OCI-LY1 (cell line): ENCODE measurements around the gene ITGAV.

Experiments
- EZH2 ChIP-seq: fragments of 200-600 bp; sonication (generic), shearing (Covaris generic); IDR thresholded peaks from 2 replicates; pipeline ENCODE4 v1.8.0; 2017; ENCODE audit warnings: borderline replicate concordance, mixed run types, mild to moderate bottlenecking, antibody characterized with exemption, low read length, moderate library complexity, mixed read lengths
- TF ChIP-seq, protein P1 (sequence below): fragments of 200-600 bp; sonication (generic), shearing (Covaris generic); IDR thresholded peaks from 2 replicates; pipeline ENCODE4 v1.5.1; 2017; ENCODE audit warnings: mild to moderate bottlenecking, antibody characterized with exemption, low read length, moderate library complexity, mixed read lengths

DNA sequence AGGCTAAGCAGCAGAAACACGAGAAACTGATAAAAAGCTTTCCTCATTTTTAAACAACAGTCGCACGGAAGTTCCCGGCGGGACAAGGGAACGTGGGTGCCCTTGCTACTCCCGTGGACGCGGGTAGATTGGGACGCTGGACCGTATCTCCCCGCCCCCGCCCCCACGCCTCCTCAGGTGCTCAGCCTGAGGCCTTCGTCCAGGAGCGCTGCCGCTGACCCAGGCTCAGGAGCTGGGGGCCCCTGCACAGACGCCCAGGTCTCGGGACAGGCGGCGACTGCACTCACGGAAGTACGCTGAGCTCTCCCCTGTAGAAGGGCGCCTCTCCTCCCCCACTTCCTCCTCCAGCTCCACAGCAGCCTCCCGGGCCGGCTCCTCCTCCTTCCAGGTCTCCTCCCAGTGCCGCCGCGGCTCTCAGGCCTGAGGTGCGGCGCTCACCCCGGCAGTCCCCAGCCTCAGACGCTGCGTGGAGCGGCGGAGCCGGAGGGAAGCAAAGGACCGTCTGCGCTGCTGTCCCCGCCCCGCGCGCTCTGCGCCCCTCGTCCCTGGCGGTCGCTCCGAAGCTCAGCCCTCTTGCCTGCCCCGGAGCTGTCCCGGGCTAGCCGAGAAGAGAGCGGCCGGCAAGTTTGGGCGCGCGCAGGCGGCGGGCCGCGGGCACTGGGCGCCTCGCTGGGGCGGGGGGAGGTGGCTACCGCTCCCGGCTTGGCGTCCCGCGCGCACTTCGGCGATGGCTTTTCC, at the start of gene ITGAV:
- TF ChIP-seq, protein P1, sequence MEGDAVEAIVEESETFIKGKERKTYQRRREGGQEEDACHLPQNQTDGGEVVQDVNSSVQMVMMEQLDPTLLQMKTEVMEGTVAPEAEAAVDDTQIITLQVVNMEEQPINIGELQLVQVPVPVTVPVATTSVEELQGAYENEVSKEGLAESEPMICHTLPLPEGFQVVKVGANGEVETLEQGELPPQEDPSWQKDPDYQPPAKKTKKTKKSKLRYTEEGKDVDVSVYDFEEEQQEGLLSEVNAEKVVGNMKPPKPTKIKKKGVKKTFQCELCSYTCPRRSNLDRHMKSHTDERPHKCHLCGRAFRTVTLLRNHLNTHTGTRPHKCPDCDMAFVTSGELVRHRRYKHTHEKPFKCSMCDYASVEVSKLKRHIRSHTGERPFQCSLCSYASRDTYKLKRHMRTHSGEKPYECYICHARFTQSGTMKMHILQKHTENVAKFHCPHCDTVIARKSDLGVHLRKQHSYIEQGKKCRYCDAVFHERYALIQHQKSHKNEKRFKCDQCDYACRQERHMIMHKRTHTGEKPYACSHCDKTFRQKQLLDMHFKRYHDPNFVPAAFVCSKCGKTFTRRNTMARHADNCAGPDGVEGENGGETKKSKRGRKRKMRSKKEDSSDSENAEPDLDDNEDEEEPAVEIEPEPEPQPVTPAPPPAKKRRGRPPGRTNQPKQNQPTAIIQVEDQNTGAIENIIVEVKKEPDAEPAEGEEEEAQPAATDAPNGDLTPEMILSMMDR, result no peak
- TF ChIP-seq EZH2, result no peak
